AG08396 (cell line): ENCODE results near the gene STOX1.
"Not testable (repeated sequence)": the region's sequence is repeated elsewhere in the genome, so short reads cannot be mapped to it uniquely, and the experiment has no call there.

Source experiments
- DNase-seq: peaks from one replicate; pipeline ENCODE4 v3.0.0; 2012; ENCODE audit warnings: low spot score, mixed read lengths

The STOX1 gene

GRCh38 chr10:68879628-68880027 lies 52.3 kb downstream of the STOX1 start:
- no peak for DNase-seq

GRCh38 chr10:68880181-68880580 lies 52.9 kb downstream of the STOX1 start:
- no peak for DNase-seq

GRCh38 chr10:68895041-68895440 lies 67.7 kb downstream of the STOX1 start:
- no peak for DNase-seq

GRCh38 chr10:68897336-68897741 lies 70.0 kb downstream of the STOX1 start:
- DNase-seq = peak; percentile 49

GRCh38 chr10:68899186-68899745 lies 71.9 kb downstream of the STOX1 start:
- no peak for DNase-seq

- DNase-seq = no peak
Measured at GRCh38 chr10:68900427-68901104, 73.2 kb downstream of the STOX1 start.

- DNase-seq = peak; percentile 94
Measured at GRCh38 chr10:68901105-68901927, 74.0 kb downstream of the STOX1 start, which contains the start of gene DDX50. Gene DDX50 (plus strand): TSS chr10:68901315. CDS start chr10:68901385, 70 bp downstream.

GRCh38 chr10:68902382-68902781 lies 75.1 kb downstream of the STOX1 start:
- no peak for DNase-seq

GRCh38 chr10:68924593-68924992 lies 97.3 kb downstream of the STOX1 start:
- no peak for DNase-seq

GRCh38 chr10:68925489-68925888 lies 98.2 kb downstream of the STOX1 start:
- no peak for DNase-seq

GRCh38 chr10:68929157-68929556 lies 101.8 kb downstream of the STOX1 start:
- not testable (repeated sequence) for DNase-seq

GRCh38 chr10:68929888-68930287 lies 102.6 kb downstream of the STOX1 start:
- not testable (repeated sequence) for DNase-seq

- DNase-seq = not testable (repeated sequence)
Measured at GRCh38 chr10:68932860-68933259, 105.5 kb downstream of the STOX1 start.

- DNase-seq = no peak
Measured at GRCh38 chr10:68934994-68935393, 107.7 kb downstream of the STOX1 start.

- no peak for DNase-seq
Measured at GRCh38 chr10:68938117-68938516, 110.8 kb downstream of the STOX1 start.

GRCh38 chr10:68938884-68939283 lies 111.6 kb downstream of the STOX1 start:
- DNase-seq = no peak

- not testable (repeated sequence) for DNase-seq
Measured at GRCh38 chr10:68940917-68941316, 113.6 kb downstream of the STOX1 start.
